AG04450 (cell line): ENCODE data around the gene ZC2HC1B. TPM values are rescaled to one million over a fixed set of nuclear protein-coding genes. Genes with fewer than 3 reads are reported as not detected.

ENCODE experiments used
- CTCF ChIA-PET: fragments of 300-600, 350-600 bp; formaldehyde crosslinking; extraction: SDS; loops from one replicate; lab custom pipeline; 2022; ENCODE audit warnings: antibody characterized with exemption, inconsistent platforms; lab: Charles Lee
- POLR2A ChIA-PET: fragments of 350-600 bp; formaldehyde crosslinking; extraction: SDS; loops from one replicate; lab custom pipeline; 2021; ENCODE audit warnings: antibody characterized with exemption, inconsistent platforms; lab: Yijun Ruan, JAX
- DNase-seq: peaks from one replicate; pipeline ENCODE4 v3.0.0-alpha.2; 2011; ENCODE audit warnings: low read depth, low spot score
- H3K27ac ChIP-seq: one replicate; pipeline ENCODE4 v1.5.1; 2012; ENCODE audit warnings: low read depth, low read length, control low read depth
- H3K27me3 ChIP-seq: one replicate; pipeline ENCODE4 v1.6.0; 2012; ENCODE audit warnings: low read length; ENCODE audit not compliant: control insufficient read depth, insufficient read depth
- H3K4me3 ChIP-seq: 2 replicates; pipeline ENCODE4 v1.5.1; 2011; ENCODE audit warnings: mild to moderate bottlenecking, low read depth, low read length, control low read depth
- H3K9me3 ChIP-seq: 2 replicates; pipeline ENCODE4 v1.5.1; 2012; ENCODE audit warnings: low read length; ENCODE audit not compliant: control insufficient read depth, insufficient read depth
- CTCF ChIP-seq: IDR thresholded peaks from 2 replicates; pipeline ENCODE4 v1.5.1; 2011; ENCODE audit warnings: low read depth, low read length, control low read depth, inconsistent platforms
- polyA plus RNA-seq: library from polyadenylated mRNA; depleted of rRNA; stranded (reverse); fragments of >200 nt; gene quantifications from 2 replicates; pipeline ENCODE4 v1.2.3, GENCODE V29; 2011

Gene ZC2HC1B
- polyA plus RNA-seq, 1 experiment: not detected

- POLR2A ChIA-PET: interaction anchor here (0.6 to 1.7 kb wide), 7 partner anchors 18 to 267 kb away, joined by 3 to 16 read pairs (median 5); no protein-coding TSS in a partner anchor
- no peak for DNase-seq
- TF ChIP-seq CTCF: no peak
Measured at GRCh38 chr6:143842461-143842901, 21.8 kb upstream of the ZC2HC1B start.

GRCh38 chr6:143842902-143843676 lies 21.2 kb upstream of the ZC2HC1B start, which contains the start of gene LTV1:
Gene LTV1, plus strand, starts transcription at chr6:143843338. Its CDS starts 140 bp downstream, at chr6:143843478.
- H3K27me3 ChIP-seq: no peaks in the 10 kb centered on the region
- no peaks in the 10 kb centered on the region; the same call in 1 of the 2 replicates for H3K9me3 ChIP-seq
- no peak for TF ChIP-seq CTCF
- H3K4me3 ChIP-seq: peak within 1 kb of the TSS; percentile 93
- peak within 1 kb of the TSS; percentile 92 for H3K27ac ChIP-seq
- ChIA-PET POLR2A (interaction anchor here (0.6 to 1.7 kb wide), 10 partner anchors 17 to 267 kb away, joined by 3 to 16 read pairs (median 4); partner anchors contain the start of gene ZC2HC1B), CTCF (interaction anchor here (0.6 to 3.0 kb wide), 2 partner anchors 267 to 641 kb away, joined by 6 to 26 read pairs; no protein-coding TSS in a partner anchor)
- DNase-seq: peak; percentile 90

More at GRCh38 chr6:143842461-143842901, 21.8 kb upstream of the ZC2HC1B start:
- CTCF ChIA-PET: interaction anchor here (0.6 to 3.0 kb wide), 2 partner anchors 267 to 642 kb away, joined by 6 to 26 read pairs; no protein-coding TSS in a partner anchor
- Histone ChIP-seq H3K27me3 (no peaks in the 10 kb centered on the region), H3K9me3 (no peaks in the 10 kb centered on the region; the same call in 1 of the 2 replicates), H3K27ac (peak overlapping the region; percentile 92), H3K4me3 (peak overlapping the region; percentile 93)

GRCh38 chr6:143843677-143843999 lies 20.6 kb upstream of the ZC2HC1B start:
- TF ChIP-seq CTCF: no peak
- Histone ChIP-seq H3K4me3 (peak overlapping the region; percentile 93), H3K27ac (peak overlapping the region; percentile 92), H3K9me3 (no peaks in the 10 kb centered on the region; the same call in 1 of the 2 replicates), H3K27me3 (no peaks in the 10 kb centered on the region)
- ChIA-PET CTCF (interaction anchor here (3.0 kb wide), 1 partner anchor 268 kb away, joined by 26 read pairs; no protein-coding TSS in a partner anchor), POLR2A (interaction anchor here (0.9 to 1.7 kb wide), 9 partner anchors 21 to 268 kb away, joined by 3 to 16 read pairs (median 4); partner anchors contain the start of gene ZC2HC1B)
- no peak for DNase-seq

- H3K9me3 ChIP-seq: no peaks in the 10 kb centered on the region; the same call in 1 of the 2 replicates
- no peak for TF ChIP-seq CTCF
- POLR2A ChIA-PET: interaction anchor here (1.1 to 1.5 kb wide), 5 partner anchors 21 to 265 kb away, joined by 3 to 7 read pairs (median 4); partner anchors contain the start of gene ZC2HC1B
- CTCF ChIA-PET: interaction anchor here (3.0 kb wide), 1 partner anchor 268 kb away, joined by 26 read pairs; no protein-coding TSS in a partner anchor
- no peak for DNase-seq
- H3K27me3 ChIP-seq: no peaks in the 10 kb centered on the region
- H3K4me3 ChIP-seq: peak overlapping the region; percentile 93
- H3K27ac ChIP-seq: no peak overlapping the region
Measured at GRCh38 chr6:143844006-143844405, 20.3 kb upstream of the ZC2HC1B start.
